Measurements from ENCODE around the gene NOTCH2.
"Not testable (repeated sequence)": the region's sequence is repeated elsewhere in the genome, so short reads cannot be mapped to it uniquely, and the experiment has no call there.

NOTCH2 gene

GRCh38 chr1:120069067-120069919, at the start of gene NOTCH2:
NOTCH2 (minus strand) TSS chr1:120069662; CDS start chr1:120069406, 256 bp downstream.
- not testable (repeated sequence) for H3K9me3 ChIP-seq (ENCODE audit: control insufficient read depth, low read length); H3K27me3 ChIP-seq (ENCODE audit: control insufficient read depth, insufficient read depth, low read length); H3K4me1 ChIP-seq (ENCODE audit: control insufficient read depth, insufficient read depth, low read length); H3K4me3 ChIP-seq (ENCODE audit: low read length); H3K9ac ChIP-seq (ENCODE audit: low read length); H3K36me3 ChIP-seq (ENCODE audit: control insufficient read depth, insufficient read depth, low read length)

GRCh38 chr1:120117371-120118177, 48.1 kb upstream of the NOTCH2 start:
- not testable (repeated sequence) for H3K27me3 ChIP-seq (ENCODE audit: control insufficient read depth, insufficient read depth, low read length)

GRCh38 chr1:120116094-120116493, 46.6 kb upstream of the NOTCH2 start:
- H3K27me3 ChIP-seq (ENCODE audit: control insufficient read depth, insufficient read depth, low read length); H3K9me3 ChIP-seq (ENCODE audit: control insufficient read depth, low read length); H3K4me3 ChIP-seq (ENCODE audit: low read length); H3K9ac ChIP-seq (ENCODE audit: low read length); H3K36me3 ChIP-seq (ENCODE audit: control insufficient read depth, insufficient read depth, low read length); H3K4me1 ChIP-seq (ENCODE audit: control insufficient read depth, insufficient read depth, low read length): not testable (repeated sequence)

More at GRCh38 chr1:120117371-120118177, 48.1 kb upstream of the NOTCH2 start:
- not testable (repeated sequence) for H3K4me3 ChIP-seq (ENCODE audit: low read length); H3K4me1 ChIP-seq (ENCODE audit: control insufficient read depth, insufficient read depth, low read length); H3K9ac ChIP-seq (ENCODE audit: low read length); H3K36me3 ChIP-seq (ENCODE audit: control insufficient read depth, insufficient read depth, low read length); H3K9me3 ChIP-seq (ENCODE audit: control insufficient read depth, low read length)

- not testable (repeated sequence) for H3K4me3 ChIP-seq (ENCODE audit: low read length); H3K4me1 ChIP-seq (ENCODE audit: control insufficient read depth, insufficient read depth, low read length); H3K9ac ChIP-seq (ENCODE audit: low read length); H3K27me3 ChIP-seq (ENCODE audit: control insufficient read depth, insufficient read depth, low read length); H3K9me3 ChIP-seq (ENCODE audit: control insufficient read depth, low read length); H3K36me3 ChIP-seq (ENCODE audit: control insufficient read depth, insufficient read depth, low read length)
Observed at GRCh38 chr1:120113134-120113533, 43.7 kb upstream of the NOTCH2 start.

- H3K36me3 ChIP-seq (ENCODE audit: control insufficient read depth, insufficient read depth, low read length); H3K4me3 ChIP-seq (ENCODE audit: low read length); H3K4me1 ChIP-seq (ENCODE audit: control insufficient read depth, insufficient read depth, low read length); H3K9ac ChIP-seq (ENCODE audit: low read length); H3K27me3 ChIP-seq (ENCODE audit: control insufficient read depth, insufficient read depth, low read length); H3K9me3 ChIP-seq (ENCODE audit: control insufficient read depth, low read length): not testable (repeated sequence)
Observed at GRCh38 chr1:120112212-120112611, 42.8 kb upstream of the NOTCH2 start.

- not testable (repeated sequence) for H3K9ac ChIP-seq (ENCODE audit: low read length); H3K36me3 ChIP-seq (ENCODE audit: control insufficient read depth, insufficient read depth, low read length); H3K4me3 ChIP-seq (ENCODE audit: low read length); H3K9me3 ChIP-seq (ENCODE audit: control insufficient read depth, low read length); H3K4me1 ChIP-seq (ENCODE audit: control insufficient read depth, insufficient read depth, low read length); H3K27me3 ChIP-seq (ENCODE audit: control insufficient read depth, insufficient read depth, low read length)
Observed at GRCh38 chr1:120111771-120112170, 42.3 kb upstream of the NOTCH2 start.

GRCh38 chr1:120111008-120111407, 41.5 kb upstream of the NOTCH2 start:
- not testable (repeated sequence) for H3K9me3 ChIP-seq (ENCODE audit: control insufficient read depth, low read length); H3K9ac ChIP-seq (ENCODE audit: low read length); H3K4me1 ChIP-seq (ENCODE audit: control insufficient read depth, insufficient read depth, low read length); H3K36me3 ChIP-seq (ENCODE audit: control insufficient read depth, insufficient read depth, low read length); H3K27me3 ChIP-seq (ENCODE audit: control insufficient read depth, insufficient read depth, low read length); H3K4me3 ChIP-seq (ENCODE audit: low read length)

- H3K36me3 ChIP-seq (ENCODE audit: control insufficient read depth, insufficient read depth, low read length); H3K4me3 ChIP-seq (ENCODE audit: low read length); H3K9ac ChIP-seq (ENCODE audit: low read length); H3K9me3 ChIP-seq (ENCODE audit: control insufficient read depth, low read length); H3K4me1 ChIP-seq (ENCODE audit: control insufficient read depth, insufficient read depth, low read length); H3K27me3 ChIP-seq (ENCODE audit: control insufficient read depth, insufficient read depth, low read length): not testable (repeated sequence)
Observed at GRCh38 chr1:120109656-120110055, 40.2 kb upstream of the NOTCH2 start.

GRCh38 chr1:120109180-120109579, 39.7 kb upstream of the NOTCH2 start:
- H3K9me3 ChIP-seq (ENCODE audit: control insufficient read depth, low read length); H3K4me3 ChIP-seq (ENCODE audit: low read length); H3K36me3 ChIP-seq (ENCODE audit: control insufficient read depth, insufficient read depth, low read length); H3K27me3 ChIP-seq (ENCODE audit: control insufficient read depth, insufficient read depth, low read length); H3K4me1 ChIP-seq (ENCODE audit: control insufficient read depth, insufficient read depth, low read length); H3K9ac ChIP-seq (ENCODE audit: low read length): not testable (repeated sequence)

- not testable (repeated sequence) for H3K9me3 ChIP-seq (ENCODE audit: control insufficient read depth, low read length); H3K36me3 ChIP-seq (ENCODE audit: control insufficient read depth, insufficient read depth, low read length); H3K27me3 ChIP-seq (ENCODE audit: control insufficient read depth, insufficient read depth, low read length); H3K4me3 ChIP-seq (ENCODE audit: low read length); H3K4me1 ChIP-seq (ENCODE audit: control insufficient read depth, insufficient read depth, low read length); H3K9ac ChIP-seq (ENCODE audit: low read length)
Observed at GRCh38 chr1:120105288-120105687, 35.8 kb upstream of the NOTCH2 start.

GRCh38 chr1:120103768-120104167, 34.3 kb upstream of the NOTCH2 start:
- H3K36me3 ChIP-seq (ENCODE audit: control insufficient read depth, insufficient read depth, low read length); H3K4me1 ChIP-seq (ENCODE audit: control insufficient read depth, insufficient read depth, low read length); H3K4me3 ChIP-seq (ENCODE audit: low read length); H3K9me3 ChIP-seq (ENCODE audit: control insufficient read depth, low read length); H3K9ac ChIP-seq (ENCODE audit: low read length); H3K27me3 ChIP-seq (ENCODE audit: control insufficient read depth, insufficient read depth, low read length): not testable (repeated sequence)

GRCh38 chr1:120101593-120101992, 32.1 kb upstream of the NOTCH2 start:
- H3K4me1 ChIP-seq (ENCODE audit: control insufficient read depth, insufficient read depth, low read length); H3K9ac ChIP-seq (ENCODE audit: low read length); H3K4me3 ChIP-seq (ENCODE audit: low read length); H3K9me3 ChIP-seq (ENCODE audit: control insufficient read depth, low read length); H3K27me3 ChIP-seq (ENCODE audit: control insufficient read depth, insufficient read depth, low read length); H3K36me3 ChIP-seq (ENCODE audit: control insufficient read depth, insufficient read depth, low read length): not testable (repeated sequence)

All from mucosa of stomach (tissue), 1 donor.